ENCODE results near the gene GCNA. TPM values are rescaled to one million over a fixed set of nuclear protein-coding genes. Genes with fewer than 3 reads are reported as not detected.

Gene GCNA, protein sequence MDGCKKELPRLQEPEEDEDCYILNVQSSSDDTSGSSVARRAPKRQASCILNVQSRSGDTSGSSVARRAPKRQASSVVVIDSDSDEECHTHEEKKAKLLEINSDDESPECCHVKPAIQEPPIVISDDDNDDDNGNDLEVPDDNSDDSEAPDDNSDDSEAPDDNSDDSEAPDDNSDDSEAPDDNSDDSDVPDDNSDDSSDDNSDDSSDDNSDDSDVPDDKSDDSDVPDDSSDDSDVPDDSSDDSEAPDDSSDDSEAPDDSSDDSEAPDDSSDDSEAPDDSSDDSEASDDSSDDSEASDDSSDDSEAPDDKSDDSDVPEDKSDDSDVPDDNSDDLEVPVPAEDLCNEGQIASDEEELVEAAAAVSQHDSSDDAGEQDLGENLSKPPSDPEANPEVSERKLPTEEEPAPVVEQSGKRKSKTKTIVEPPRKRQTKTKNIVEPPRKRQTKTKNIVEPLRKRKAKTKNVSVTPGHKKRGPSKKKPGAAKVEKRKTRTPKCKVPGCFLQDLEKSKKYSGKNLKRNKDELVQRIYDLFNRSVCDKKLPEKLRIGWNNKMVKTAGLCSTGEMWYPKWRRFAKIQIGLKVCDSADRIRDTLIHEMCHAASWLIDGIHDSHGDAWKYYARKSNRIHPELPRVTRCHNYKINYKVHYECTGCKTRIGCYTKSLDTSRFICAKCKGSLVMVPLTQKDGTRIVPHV
- total RNA-seq (ENCODE audit: low replicate concordance) = 1.2 and 1.5 TPM in 2 replicates

DNA sequence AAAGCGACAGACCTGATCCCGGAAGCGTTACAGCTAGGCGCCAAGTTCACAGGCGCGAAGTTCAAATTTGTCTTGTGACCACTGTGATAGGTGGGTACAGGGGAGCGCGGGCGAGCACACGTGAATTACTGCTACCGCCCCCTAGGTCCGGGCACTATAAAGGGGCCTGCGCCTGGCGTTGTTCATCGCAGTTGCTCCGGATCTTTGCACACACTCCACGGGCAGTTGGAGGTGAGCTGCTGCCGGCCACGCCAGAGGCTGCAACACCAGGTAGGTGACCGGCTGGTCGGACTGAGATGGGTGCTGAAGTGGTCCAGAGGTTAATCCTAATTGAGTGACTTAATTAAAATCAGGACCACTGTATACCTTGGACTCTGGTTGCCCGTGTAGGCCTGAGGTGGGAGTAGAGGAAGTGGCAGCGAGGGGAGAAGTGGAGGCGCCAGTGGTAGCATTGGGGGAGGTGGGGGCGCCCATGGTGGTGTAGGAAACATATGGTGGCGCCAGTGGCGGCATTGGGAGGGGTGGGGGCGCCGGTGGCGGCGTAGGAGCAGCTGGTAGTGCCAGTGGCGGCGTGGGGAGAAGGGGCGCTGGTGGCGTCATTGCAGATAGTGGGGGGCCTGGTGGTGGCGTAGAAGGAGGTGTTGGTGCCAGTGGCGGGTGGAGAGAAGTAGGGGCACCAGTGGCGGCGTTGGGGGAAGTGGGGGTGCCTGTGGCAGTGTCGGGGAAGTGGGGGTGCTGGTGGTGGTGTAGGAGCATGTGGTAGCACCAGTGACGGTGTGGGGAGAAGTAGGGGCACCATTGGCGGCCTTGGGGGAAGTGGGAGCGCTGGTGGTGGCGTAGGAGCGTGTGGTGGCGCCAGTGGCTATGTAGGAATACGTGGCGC, at the start of gene GCNA:
TSS of gene GCNA (plus strand) at position 185 of the 883 bp plus-strand sequence. CDS start 2,385 bp downstream, outside the sequence.

DNA sequence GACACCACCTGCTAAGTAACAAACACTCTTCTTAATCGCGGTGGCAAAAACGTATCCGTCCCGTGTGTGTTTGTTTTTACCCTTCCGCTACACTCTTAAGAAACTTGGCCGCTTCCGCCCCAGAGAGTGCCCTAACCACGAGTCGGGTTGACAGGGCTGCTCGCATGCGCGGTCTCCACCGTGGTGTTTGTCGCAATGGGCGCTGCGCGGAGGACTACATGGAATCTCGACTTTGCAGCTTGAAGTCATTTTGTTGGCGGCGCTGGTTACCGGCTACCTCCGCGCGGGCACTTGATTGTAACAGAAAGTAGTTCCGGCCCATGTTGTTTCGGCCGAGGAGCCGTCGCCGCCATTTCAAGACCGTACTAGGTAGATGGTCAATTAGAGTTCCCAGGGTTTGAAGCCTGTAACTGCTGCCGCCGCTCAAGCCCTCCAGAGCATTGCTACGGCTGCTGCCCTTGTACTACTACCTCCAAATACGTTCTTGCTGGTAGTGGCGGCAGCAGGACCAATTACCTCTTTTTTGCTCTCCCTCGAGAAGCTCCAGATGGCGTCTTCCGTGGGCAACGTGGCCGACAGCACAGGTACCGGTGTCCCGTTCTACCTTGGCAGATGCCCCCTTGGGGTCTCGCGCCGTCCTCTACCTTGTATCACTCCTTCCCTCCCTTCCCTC, 45.3 kb upstream of the GCNA start, which contains the start of gene OGT:
TSS of gene OGT (plus strand) at position 352 of the 673 bp plus-strand sequence. CDS start at position 548, 196 bp downstream.

DNA sequence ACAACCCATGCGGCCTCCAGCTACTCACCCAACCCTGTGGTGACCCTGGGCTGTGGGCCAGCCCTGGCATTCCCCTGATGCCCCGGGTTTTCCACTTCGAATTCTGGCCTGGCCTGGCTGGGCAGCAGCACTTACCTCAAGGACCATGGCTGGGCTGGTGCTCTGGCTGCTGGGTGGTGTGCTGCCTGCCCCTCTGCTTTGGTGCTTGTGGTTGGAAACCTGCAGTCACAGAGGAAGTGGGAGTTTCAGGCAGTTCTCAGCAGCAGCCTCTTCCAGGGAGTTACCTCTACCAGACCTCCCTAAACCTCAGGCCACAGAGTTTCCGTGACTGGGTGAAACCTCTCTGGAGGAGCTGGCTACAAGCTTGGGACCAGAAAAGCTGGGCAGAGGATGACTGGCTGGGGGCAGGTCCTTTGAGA, 40.1 kb downstream of the GCNA start, which contains the start of gene CXCR3:
TSS of gene CXCR3 (minus strand) at position 209 of the 419 bp plus-strand sequence. CDS start at position 147, 62 bp downstream.

Other genes with a start within 250 kb of the GCNA start
- gene TAF1, start 212.1 kb upstream of the GCNA start, total RNA-seq (ENCODE audit: low replicate concordance) = 29.8 and 64.4 TPM in 2 replicates
- gene OGT, start 45.3 kb upstream of the GCNA start, total RNA-seq (ENCODE audit: low replicate concordance) = 65.9 and 77.8 TPM in 2 replicates
- not detected in 2 replicates for gene CXCR3, start 40.1 kb downstream of the GCNA start, total RNA-seq (ENCODE audit: low replicate concordance)
- gene CXorf49, start 139.8 kb downstream of the GCNA start, total RNA-seq (ENCODE audit: low replicate concordance) = not detected in 2 replicates
- gene CXorf49B, start 184.9 kb downstream of the GCNA start, total RNA-seq (ENCODE audit: low replicate concordance) = not detected in 2 replicates

Data from smooth muscle cell of the coronary artery (primary cell).